ENCODE data around the gene DLK1. TPM values are rescaled to one million over a fixed set of nuclear protein-coding genes. Genes with fewer than 3 reads are reported as not detected.

The DLK1 gene
- total RNA-seq, 1 donor from 2014 or later: not detected

- H3K4me1 Mint-ChIP-seq: no peaks in the 10 kb centered on the region
- H3K36me3 Mint-ChIP-seq (ENCODE audit: low read depth): no peaks in the 10 kb centered on the region
- TF ChIP-seq CTCF (IDR thresholded peaks at IDR 0.05): no peak
- intact Hi-C loops (cut with micrococcal nuclease): no loop called here
- no peaks in the 10 kb centered on the region for H3K27me3 Mint-ChIP-seq
- H3K27ac Mint-ChIP-seq: no peak overlapping the region
- ATAC-seq (ENCODE audit: low read depth) (no peak), DNase-seq (no peak)
- ChIA-PET POLR2A (no interaction called here), CTCF (no interaction called here)
- no peaks in the 10 kb centered on the region for H3K9me3 Mint-ChIP-seq
- H3K4me3 Mint-ChIP-seq: no peak overlapping the region
Measured at GRCh38 chr14:100787659-100788058, 61.0 kb downstream of the DLK1 start.

Other genes starting within 250 kb of the DLK1 start
- not detected in 2 replicates for gene BEGAIN, start 139.5 kb upstream of the DLK1 start, total RNA-seq
- gene MEG3, start 99.2 kb downstream of the DLK1 start, total RNA-seq: not detected in 2 replicates
- not detected in 2 replicates for gene RTL1, start 176.8 kb downstream of the DLK1 start, total RNA-seq

Data from activated B cell treated with CpG ODN at 0.5 μM for 24 hours (primary cell).